ACHN (cell line): Measurements from ENCODE around the gene STX7.
A peak's percentile ranks its signal among the peaks of the same experiment; 100 is the strongest.
"Not testable (repeated sequence)": the region's sequence is repeated elsewhere in the genome, so short reads cannot be mapped to it uniquely, and the experiment has no call there.

Experiments used
- DNase-seq: peaks from one replicate; pipeline ENCODE4 v3.0.0-alpha.2; 2015
- in situ Hi-C: cut with HindIII; loops from 2 replicates; pipeline ENCODE4 v1.10.0; 2017; ENCODE audit warnings: low sequenced_read_pairs, low pct_ligation_motif_present, low pct_unique_long_range_greater_than_20kb

The STX7 gene, protein sequence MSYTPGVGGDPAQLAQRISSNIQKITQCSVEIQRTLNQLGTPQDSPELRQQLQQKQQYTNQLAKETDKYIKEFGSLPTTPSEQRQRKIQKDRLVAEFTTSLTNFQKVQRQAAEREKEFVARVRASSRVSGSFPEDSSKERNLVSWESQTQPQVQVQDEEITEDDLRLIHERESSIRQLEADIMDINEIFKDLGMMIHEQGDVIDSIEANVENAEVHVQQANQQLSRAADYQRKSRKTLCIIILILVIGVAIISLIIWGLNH

DNA sequence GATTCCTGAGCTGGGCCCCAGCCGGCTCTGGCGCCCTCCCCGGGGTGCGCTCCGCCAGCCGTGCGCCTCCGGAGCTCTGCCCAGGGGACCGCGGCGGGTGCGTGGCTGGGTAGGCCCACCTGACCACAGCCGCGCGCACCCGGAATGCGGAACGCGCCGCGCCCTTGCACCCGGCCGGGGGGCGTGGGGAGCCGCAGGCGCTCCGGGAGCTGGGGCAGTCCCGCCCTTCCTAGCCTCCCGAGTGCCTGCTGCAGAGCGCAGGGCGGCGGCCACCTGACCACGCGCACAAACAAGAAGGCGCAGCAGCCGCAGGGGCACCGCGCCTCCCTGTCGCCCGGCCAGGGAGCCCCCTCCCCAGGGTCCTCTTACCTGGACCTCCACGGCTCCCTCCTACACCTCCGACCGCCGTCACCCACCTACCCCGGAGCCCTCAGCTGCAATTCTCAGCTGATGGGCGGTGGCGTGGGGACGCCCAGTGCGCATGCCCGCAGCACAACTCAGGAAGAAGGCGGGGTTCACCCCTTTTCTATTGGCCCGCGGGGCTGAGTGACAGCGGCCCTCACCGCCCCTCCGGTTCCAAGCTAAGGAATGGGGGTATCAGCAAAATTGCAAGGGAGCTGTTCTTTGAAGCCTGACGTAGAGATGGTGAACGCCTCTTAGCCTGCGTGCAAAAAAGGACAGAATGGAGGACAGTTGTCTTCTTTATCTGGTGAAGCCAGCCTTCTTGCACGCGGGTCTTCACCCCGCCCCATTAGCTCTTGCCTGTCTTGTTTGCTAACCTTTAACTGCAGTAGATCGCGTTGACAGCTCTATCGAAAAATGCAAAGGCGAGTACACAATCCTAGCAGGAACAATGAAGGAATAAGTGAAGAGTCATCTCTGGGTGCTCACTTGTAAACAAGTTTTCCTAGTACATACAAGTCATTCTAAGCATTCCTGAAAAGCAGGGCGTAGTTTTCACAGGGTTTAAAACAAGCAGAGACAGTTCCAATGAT, at the start of gene STX7:
TSS of gene STX7 (minus strand) at position 479 of the 995 bp plus-strand sequence. CDS start 9,586 bp downstream, outside the sequence.
- peak; percentile 85 for DNase-seq
- in situ Hi-C loops = no loop called here

DNA sequence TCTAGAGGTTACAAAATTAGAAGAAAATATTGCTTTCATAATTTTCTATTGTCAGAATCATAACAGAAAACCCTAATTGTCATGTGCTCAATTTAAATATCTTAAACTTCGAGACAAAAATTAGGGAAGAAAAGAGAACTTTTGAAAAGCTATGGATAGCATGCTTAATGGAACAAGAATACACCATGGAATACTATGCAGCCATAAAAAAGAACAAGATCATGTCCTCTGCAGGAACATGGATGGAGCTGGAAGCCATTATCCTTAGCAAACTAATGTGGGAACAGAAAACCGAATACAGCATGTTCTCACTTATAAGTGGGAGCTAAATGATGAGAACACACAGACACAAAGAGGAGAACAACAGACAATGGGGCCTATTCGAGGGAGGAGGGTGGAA, 47.2 kb upstream of the STX7 start:
- DNase-seq, in situ Hi-C loops: not testable (repeated sequence)

DNA sequence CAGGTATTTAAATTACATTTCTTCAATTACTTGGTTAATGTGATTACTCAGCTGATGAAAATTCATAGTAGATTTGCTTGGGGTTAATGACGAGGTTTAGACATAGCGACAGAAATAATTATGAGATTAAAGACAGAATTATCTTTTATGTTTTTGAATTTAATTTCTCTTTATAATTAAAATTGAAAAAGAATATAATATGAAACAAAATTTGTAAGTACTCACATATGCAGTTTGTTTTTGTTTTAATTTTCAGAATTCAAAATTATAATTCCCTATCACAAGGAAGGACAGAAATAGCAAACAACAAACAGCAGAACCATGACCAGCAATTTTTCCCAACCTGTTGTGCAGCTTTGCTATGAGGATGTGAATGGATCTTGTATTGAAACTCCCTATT, 39.5 kb upstream of the STX7 start, which contains the start of gene TAAR8:
TSS of gene TAAR8 (plus strand) at position 301 of the 400 bp plus-strand sequence. CDS start at position 322, 21 bp downstream.
- in situ Hi-C loops = no loop called here
- no peak for DNase-seq

DNA sequence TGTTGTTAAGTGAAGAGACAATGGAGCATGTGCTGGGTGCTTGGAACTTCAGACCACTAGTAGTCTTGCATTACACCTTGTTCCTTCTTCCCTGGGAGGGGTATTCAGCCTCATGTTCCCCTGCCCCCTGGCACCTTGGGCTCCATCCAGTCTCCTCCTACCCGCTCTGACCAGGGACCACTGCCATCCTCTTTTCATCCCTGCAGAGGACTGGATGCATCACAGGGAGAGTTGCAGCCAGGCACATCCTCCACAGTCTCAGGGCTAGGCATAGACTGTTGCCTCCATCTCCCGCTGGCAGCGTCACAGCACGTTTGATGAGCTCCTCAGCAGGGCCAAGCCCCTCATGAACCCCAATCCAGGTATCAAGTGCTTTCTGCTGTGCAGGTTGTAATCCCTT, 38.3 kb upstream of the STX7 start:
- in situ Hi-C loops = no loop called here
- no peak for DNase-seq

DNA sequence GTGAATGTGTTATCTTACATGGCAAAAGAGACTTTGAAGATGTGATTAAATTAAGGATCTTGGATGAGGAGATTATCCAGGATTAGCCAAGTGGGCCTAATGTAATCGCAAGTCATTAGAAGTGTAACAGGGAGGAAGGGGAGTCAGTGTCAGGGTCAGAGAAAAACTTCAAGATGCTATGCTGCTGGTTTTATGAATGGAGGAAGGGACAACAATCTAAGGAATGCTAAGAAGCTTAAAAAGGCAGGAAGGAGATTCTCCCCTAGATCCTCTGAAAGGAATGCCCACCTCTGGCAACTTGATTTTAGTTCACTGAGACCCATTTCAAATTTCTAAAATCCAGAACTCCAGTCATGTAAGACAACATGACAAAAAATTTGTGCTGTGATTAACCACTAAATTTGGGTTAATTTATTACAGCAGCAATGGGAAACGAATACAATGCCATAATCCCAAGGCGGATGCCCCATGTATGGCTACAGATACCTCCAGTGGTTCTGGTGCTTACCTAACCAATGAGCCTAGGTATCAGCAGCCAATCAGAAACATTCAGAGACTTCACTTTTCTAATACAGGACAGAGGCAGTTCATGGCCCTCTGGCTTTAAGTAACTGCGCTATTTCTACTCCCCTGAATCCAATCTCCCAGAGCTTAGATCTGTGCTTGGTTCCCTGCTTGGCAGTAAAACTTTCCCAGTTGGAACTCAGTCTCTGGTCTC, 36.0 kb upstream of the STX7 start:
- in situ Hi-C loops = loop anchor here (25.0 kb wide), 1 partner anchor 238 kb away; the partner anchor contains the start of gene SLC18B1
- DNase-seq = no peak

DNA sequence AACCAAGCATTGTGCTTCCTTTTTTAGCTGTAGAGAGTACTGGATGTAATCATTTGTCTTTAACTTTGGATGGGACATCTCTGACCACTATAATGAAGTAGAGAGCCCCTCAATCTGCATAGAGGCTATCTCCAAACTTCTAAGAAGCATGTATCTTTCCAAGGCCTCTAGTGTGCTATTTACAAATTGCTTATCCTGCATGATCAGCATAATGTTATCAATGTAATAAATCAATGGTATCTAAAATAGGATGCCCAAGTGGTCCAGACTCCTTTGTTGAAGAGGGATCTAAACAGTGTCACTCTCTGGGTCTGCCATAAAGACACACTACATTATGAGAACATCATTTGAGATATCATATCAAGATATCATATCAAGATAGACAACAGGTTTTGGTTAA, 31.9 kb upstream of the STX7 start:
- in situ Hi-C loops = loop anchor here (25.0 kb wide), 1 partner anchor 242 kb away; the partner anchor contains the start of gene SLC18B1
- DNase-seq = no peak

DNA sequence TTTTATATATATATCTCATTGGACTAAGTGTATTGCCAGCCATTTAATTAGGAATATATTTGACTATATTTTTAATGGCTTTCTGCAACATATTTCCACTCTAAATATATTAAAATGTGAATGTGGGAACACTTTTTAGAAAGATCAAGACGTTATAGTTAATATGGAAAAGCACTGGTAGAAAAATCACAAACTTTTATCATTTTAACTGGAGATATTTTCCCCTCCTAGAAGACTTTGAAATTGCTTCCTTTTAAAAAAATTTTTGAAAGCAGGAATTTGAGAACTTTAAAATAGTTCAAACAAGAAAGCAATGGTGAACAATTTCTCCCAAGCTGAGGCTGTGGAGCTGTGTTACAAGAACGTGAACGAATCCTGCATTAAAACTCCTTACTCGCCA, 25.1 kb upstream of the STX7 start, which contains the start of gene TAAR9:
TSS of gene TAAR9 (plus strand) at position 301 of the 400 bp plus-strand sequence. CDS start at position 314, 13 bp downstream.
- DNase-seq = no peak
- in situ Hi-C loops = loop anchor here (25.0 kb wide), 1 partner anchor 249 kb away; the partner anchor contains the start of gene SLC18B1

DNA sequence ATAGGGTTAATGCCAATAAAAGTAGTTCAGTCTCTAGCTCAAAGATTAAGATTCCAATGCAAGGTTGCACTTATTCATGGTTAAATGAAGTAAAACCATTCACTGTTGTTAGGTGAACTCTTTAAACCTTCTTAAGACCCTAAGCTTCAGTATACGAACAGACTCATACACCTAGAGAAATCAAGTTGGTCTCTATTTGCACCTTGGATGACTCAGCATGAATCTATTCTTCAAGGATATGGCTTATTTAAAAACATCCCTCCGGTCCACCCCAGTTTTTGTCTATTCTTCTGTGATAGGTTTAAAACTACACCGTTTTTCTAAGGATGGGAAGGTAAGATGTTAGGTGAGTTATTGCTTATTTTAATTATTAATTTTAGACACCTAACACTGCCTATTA, 24.2 kb upstream of the STX7 start:
- DNase-seq = no peak
- in situ Hi-C loops = loop anchor here (25.0 kb wide), 1 partner anchor 250 kb away; the partner anchor contains the start of gene SLC18B1

DNA sequence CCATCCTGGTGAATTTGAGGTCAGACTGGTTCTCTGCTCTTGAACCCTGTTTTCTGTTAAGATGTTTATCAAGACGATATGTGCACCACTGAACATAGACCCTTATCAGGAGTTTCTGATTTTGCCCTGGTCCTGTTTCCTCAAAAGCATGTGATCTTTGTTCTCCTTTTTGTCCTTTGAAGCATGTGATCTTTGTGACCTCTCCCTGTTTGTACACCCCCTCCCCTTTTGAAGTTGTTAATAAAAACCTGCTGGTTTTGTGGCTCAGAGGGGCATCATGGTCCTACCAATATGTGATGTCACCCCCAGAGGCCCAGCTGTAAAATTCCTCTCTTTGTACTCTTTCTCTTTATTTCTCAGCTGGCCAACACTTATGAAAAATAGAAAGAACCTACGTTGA, 21.6 kb upstream of the STX7 start:
- DNase-seq = not testable (repeated sequence)
- in situ Hi-C loops = loop anchor here (25.0 kb wide), 1 partner anchor 253 kb away; the partner anchor contains the start of gene SLC18B1

DNA sequence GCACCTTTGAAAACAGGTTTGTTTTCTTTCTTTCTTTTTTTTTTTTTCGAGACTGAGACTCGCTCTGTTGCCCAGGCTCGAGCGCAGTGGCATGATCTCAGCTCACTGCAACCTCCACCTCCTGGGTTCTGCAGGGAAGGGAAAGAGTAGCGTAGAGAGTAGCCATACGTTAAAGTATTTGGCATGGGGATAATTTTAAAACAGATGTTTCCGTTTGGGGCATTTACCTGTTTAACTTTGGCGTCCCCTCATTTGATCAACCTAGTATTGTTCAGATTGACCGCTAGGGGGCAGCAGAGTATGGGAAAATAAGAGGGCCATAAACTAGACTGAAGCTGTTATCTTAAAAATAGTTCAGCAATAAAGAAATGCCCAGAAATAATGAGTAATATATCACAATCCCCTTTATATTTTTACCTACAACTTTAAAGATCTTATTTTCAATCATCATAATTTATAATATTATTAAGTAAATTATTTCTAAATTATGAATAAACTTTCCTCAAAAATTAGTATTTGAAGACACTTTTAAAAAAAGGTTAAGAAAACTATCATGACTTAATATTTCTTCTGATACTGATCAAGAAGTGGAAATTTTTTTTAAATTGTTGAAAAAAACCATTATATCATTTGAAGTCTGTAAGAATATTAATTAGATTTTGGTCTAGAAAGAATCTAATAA, 17.5 kb upstream of the STX7 start:
- peak; percentile 53 for DNase-seq

DNA sequence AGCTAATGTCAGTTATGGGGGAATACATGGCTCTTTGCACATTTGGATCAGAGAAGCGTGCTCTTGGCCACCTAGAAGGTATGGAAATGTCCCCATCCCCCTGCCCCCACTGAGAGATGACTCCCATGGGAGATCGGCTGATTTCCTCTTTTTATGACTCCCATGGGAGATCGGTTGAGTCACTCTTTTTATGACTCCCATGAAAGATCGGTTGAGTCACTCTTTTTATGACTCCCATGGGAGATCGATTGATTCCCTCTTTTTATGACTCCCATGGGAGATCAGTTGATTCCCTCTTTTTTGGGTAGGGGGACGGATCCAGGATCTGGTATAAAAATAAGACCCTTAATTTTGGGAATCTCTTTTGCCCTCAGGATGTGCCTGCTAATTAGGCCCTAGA, 14.9 kb upstream of the STX7 start:
- DNase-seq = peak; percentile 63
- in situ Hi-C loops = loop anchor here (25.0 kb wide), 1 partner anchor 260 kb away; the partner anchor contains the start of gene SLC18B1

More for the DNA sequence above, 17.5 kb upstream of the STX7 start:
- in situ Hi-C loops = loop anchor here (25.0 kb wide), 1 partner anchor 257 kb away; the partner anchor contains the start of gene SLC18B1

DNA sequence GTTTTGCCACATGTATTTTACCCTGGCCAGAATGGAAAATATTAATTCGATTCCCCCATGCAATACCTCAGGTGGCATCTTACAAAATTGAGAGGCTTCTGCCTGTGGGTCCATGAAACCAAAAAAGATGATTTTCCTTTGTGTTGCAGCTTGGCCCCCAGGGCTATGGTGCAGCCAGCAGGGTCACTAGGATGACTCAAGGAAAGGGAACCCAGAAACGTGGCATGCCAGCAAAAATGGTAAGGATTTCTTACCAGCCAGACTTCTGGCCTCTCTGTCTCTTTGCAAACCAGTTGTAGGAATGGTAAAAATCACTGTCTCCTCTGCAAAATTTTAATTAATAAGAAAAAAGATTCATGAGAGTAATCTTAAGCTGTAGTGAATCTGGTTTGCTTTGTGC, 13.5 kb upstream of the STX7 start:
- in situ Hi-C loops = loop anchor here (25.0 kb wide), 1 partner anchor 261 kb away; the partner anchor contains the start of gene SLC18B1
- no peak for DNase-seq

DNA sequence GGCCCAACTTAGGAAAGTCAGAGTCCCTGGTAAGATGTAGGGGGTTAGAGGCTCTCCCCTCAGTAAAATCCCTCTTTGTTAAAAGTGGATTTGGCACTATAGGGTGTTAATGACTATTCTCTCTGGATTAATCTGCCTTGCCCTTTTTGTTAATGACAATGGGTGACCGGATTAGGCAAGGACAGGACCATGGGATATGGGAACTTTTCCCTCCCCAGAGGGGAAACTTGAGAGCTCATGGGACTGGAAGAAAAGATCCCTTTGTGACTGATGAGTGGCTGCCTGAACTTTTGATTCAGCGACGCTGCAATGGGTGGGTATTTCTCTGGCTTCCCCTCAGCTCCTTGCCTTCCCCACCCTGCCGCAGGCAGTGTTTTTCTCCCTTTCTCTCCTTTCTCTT, 12.9 kb upstream of the STX7 start:
- no peak for DNase-seq
- in situ Hi-C loops = loop anchor here (25.0 kb wide), 1 partner anchor 261 kb away; the partner anchor contains the start of gene SLC18B1

DNA sequence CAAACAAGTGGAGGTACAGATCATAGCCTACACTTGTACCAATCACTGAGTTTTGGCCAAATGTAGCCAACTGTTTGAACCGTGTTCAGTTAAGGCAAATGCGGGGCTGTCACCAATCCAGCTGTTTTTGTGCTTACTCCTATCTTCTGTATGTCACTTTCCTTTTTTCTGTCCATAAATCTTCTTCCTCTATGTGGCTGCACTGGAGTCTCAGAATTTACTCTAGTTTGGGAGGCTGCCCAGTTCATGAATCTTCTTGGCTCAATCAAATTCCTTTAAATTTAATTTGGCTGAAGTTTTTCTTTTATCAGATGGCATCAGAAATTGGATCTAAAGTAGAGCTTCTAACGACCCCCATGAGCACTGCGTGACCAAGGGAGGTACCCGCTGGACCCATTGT, 11.7 kb upstream of the STX7 start:
- DNase-seq = no peak
- in situ Hi-C loops = loop anchor here (25.0 kb wide), 1 partner anchor 263 kb away; the partner anchor contains the start of gene SLC18B1

DNA sequence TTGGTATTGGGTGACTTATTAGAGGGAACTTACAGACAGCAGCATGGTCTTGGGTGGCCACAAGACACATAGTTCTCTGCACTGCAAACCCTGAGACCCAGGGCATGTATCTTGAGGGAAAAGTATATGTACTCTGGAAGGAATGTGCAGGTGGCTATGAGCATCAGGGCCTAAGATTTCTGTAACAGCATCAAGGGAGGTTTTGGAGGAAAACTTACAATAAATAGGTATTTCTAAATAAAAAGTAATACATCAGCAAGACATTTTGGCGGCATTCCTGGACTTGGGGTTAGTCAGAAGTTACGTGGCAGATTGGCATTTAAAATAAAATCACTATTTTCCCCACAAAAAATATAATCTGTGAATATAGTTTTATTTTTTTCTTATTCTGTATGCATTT, 8.0 kb upstream of the STX7 start:
- DNase-seq = no peak
- in situ Hi-C loops = no loop called here

DNA sequence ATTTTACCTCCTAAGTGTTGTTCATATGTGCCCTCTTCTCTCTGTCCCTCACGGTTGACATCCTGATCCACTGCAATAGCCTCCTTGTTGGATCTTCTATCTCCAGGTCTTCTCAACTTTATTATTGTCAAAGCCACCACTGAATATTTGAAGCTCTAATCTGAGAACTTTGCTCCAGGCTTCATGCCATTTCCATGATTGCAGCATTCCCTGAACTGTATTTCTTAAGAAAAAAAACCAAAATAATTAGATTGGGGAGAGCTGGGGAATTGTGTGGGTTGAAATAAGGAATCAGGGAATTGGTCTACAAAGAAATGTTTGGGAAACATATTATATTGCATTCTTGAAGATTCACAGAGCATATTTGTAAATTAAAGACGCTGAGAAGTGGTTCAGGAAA, 2.5 kb upstream of the STX7 start:
- in situ Hi-C loops = no loop called here
- DNase-seq = no peak

DNA sequence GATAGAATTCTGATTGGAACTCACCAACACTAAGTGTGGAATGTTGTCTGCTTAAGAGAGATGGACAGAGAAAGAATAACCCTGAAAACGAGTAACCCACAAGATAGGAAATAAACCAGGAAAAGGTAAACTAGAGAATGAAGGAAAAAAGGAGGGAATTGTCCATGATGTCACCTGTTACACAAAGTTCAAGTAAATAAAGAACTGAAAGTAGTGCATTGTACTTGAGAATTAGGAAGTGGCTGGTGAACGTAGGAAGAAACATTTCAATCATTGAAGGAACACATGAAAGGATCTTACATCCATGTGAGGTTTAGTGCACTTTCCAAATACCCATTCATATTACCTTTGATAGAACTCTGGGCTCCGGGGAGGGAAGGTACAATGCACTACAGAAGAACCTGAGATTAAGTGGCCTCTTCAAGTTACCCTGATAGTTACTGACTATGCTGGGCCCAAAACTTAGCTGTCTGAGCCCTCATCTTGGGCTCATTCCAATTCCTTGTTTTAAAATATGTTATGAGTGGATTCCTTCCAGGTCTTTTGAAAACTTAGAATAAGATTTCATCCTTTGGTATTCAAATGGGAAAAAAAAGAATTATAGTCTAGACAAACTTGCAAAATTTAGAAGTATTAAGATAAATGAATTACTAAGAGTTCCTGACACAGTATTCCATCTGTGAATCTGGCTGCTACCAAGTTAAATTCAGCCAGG, 1.1 kb upstream of the STX7 start:
- DNase-seq = no peak
- in situ Hi-C loops = no loop called here
